Epithelial cell of esophagus (primary cell): ENCODE results near the gene CERS6.
A peak's percentile ranks its signal among the peaks of the same experiment; 100 is the strongest.

Experiments
- DNase-seq: peaks from one replicate; pipeline ENCODE4 v3.0.0; 2010; ENCODE audit warnings: low read depth
- H3K4me3 ChIP-seq: 2 replicates; pipeline ENCODE4 v1.5.1; 2011; ENCODE audit warnings: mild to moderate bottlenecking, low read length, control low read depth
- TF ChIP-seq, protein P1 (sequence below): IDR thresholded peaks from 2 replicates; pipeline ENCODE4 v1.5.1; 2011; ENCODE audit warnings: low read depth, mild to moderate bottlenecking, low read length, control low read depth, inconsistent platforms; ENCODE audit not compliant: insufficient read depth; ENCODE audit errors: missing control alignments

CERS6 gene

DNA sequence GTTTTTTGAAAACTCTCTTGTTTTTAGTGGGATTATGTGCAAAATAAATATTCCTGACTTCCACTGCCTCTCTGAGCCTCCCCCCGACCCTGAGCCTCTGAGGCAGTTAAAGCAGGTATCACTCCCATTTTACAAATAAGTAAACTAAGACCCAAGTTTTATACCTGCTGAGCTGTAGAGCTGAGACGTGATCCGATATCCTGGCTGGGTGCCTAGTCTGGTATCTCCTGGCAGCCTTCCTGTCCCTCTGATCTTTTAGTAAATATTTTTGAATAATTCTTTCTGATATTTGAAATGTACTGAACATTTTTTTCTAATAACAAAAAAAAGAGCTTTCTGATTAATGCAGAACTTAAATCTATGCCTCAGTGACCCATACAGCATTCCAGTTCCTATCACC, 238.1 kb downstream of the CERS6 start:
- H3K4me3 ChIP-seq, result no peak overlapping the region
- TF ChIP-seq, protein P1, sequence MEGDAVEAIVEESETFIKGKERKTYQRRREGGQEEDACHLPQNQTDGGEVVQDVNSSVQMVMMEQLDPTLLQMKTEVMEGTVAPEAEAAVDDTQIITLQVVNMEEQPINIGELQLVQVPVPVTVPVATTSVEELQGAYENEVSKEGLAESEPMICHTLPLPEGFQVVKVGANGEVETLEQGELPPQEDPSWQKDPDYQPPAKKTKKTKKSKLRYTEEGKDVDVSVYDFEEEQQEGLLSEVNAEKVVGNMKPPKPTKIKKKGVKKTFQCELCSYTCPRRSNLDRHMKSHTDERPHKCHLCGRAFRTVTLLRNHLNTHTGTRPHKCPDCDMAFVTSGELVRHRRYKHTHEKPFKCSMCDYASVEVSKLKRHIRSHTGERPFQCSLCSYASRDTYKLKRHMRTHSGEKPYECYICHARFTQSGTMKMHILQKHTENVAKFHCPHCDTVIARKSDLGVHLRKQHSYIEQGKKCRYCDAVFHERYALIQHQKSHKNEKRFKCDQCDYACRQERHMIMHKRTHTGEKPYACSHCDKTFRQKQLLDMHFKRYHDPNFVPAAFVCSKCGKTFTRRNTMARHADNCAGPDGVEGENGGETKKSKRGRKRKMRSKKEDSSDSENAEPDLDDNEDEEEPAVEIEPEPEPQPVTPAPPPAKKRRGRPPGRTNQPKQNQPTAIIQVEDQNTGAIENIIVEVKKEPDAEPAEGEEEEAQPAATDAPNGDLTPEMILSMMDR, result no peak
- DNase-seq, result no peak

- TF ChIP-seq, protein P1, result no peak
- DNase-seq, result no peak
- no peak overlapping the region for H3K4me3 ChIP-seq
Measured at GRCh38 chr2:168694866-168695265, 238.8 kb downstream of the CERS6 start.

GRCh38 chr2:168697668-168698121, 241.6 kb downstream of the CERS6 start:
- DNase-seq, result peak; percentile 64
- no peak overlapping the region for H3K4me3 ChIP-seq
- TF ChIP-seq, protein P1, result peak; percentile 28

DNA sequence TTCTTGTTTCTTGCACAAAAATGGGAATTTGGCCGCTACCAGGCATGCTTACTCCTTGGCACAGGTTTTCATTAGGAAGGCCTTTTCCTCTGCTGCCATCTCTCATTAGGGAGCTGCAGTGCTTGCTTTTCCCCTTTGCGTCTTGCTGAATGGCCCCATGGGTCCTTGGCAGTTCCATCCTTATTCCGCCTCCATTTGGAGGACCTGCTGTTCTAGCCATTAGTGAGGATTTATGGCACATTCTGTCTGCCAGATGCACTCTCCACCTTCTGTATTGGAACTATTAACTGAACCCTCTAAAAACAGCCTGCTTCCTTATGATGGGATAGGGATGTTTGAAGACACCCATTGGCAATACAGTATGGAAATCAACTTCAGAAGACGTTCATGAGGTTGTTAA, 242.9 kb downstream of the CERS6 start:
- TF ChIP-seq, protein P1, result no peak
- DNase-seq, result no peak
- H3K4me3 ChIP-seq, result no peak overlapping the region

GRCh38 chr2:168699844-168700417, 243.9 kb downstream of the CERS6 start:
- DNase-seq, result no peak
- no peak overlapping the region for H3K4me3 ChIP-seq
- TF ChIP-seq, protein P1, result no peak

DNA sequence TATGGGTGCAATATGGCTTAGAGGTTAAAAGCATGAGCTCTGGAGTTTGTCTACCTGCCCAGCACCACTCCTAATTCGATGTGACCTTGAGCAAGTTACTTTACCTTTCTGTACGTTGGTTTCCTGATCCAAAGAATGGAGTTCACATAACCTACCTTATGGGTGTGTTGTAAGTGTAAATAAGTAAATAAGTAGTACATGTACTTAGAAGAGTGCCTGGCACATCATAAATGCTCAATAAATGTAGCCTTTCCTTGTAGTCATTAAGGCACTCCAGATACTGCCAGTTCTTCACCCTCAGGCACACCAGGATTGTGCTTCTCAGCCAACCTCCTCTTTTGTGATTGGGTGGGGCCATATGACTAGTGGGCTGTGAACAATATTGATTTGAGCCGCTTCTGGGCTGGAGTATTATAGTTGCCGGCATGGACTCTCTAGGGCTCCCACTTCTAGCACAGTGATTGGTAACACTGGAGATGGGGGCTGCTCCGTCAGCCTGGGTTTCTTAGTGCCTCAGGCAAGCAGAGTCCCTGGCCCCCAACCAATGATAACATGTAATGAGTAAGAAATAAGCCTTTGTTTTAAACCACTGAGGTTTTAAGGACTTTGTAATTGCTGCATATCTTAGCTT, 244.7 kb downstream of the CERS6 start:
- DNase-seq, result peak; percentile 26
- TF ChIP-seq, protein P1, result no peak
- no peak overlapping the region for H3K4me3 ChIP-seq

DNA sequence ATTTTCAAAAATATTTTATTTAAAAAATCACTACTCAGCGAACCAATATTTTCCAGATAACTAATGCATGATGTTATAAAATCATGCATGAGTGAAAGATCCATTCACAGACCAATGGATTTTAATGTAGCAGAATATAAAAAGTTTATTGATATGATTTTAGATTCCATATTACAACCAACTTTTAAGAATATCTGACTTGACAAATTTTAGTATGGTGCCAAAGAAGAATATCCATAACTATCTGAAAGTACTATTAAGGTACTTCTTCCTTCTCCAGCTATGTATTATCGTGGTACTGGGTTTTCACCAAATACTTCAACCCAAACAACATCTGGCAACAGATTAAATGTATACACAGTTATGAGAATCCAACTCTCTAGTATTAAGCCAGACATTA, 246.5 kb downstream of the CERS6 start:
- DNase-seq, result no peak
- no peak overlapping the region for H3K4me3 ChIP-seq
- TF ChIP-seq, protein P1, result no peak
